ELR (cell line): ENCODE data around the gene P2RY12.
"Not testable (repeated sequence)": the region's sequence is repeated elsewhere in the genome, so short reads cannot be mapped to it uniquely, and the experiment has no call there.

Source experiments
- DNase-seq: peaks from one replicate; pipeline ENCODE4 v3.0.0-alpha.2; 2015; ENCODE audit warnings: low read depth

Gene P2RY12

GRCh38 chr3:151393146-151393830 is 8.7 kb upstream of the P2RY12 start:
- DNase-seq: peak; percentile 4

DNA sequence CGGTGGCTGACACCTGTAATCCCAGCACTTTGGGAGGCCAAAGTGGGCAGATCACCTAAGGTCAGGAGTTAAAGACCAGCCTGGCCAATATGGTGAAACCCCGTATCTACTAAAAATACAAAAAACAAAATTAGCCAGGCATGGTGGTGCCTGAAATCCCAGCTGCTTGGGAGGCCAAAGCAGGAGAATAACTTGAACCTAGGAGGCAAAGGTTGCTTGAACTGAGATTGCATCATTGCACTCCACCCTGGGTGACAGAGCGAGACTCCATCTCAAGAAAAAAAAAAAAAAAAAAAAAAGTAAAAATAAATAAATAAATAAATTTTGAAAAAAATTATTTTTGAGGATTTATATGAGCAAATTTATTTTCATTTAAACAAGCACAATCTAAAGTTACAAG is 7.6 kb upstream of the P2RY12 start:
- DNase-seq: not testable (repeated sequence)

GRCh38 chr3:151391720-151392119 is 7.2 kb upstream of the P2RY12 start:
- DNase-seq: no peak

DNA sequence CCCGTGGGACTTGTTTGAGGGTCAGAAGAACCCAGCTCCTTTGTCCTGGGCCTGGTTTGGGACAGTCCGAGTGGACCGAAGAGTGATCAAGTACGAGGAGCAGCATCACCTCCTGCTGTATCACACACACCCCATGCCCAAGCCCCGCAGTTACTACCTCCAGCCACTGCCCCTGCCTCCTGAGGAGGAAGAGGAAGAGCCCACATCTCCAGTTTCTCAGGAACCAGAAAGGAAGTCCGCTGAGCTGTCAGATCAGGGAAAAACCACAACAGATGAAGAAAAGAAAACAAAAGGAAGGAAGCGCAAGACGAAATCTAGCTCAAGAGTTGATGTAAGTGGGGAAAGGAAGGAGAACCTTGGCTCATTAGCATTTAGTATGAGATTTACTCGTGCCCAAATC is 3.3 kb upstream of the P2RY12 start:
- DNase-seq: no peak

DNA sequence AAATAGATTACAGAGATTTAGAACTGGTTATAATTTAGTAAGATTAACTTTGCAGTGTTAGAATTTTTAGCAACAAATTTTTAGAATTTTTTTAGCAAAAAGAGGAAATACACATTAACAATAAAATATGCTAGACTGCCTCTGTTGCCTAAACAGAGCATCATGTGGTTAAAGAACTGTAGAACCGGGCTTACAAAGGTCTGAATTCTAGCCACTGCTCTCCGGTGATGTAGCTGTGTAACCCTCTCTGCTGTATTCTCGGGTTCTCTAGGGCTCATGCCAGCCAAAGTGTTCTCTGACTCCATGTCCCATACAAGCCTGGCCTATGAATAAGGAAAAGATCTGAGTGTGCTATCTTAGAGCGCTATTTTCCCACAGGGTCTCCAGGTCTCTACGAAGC is 2.9 kb upstream of the P2RY12 start:
- no peak for DNase-seq

- DNase-seq: no peak
Measured at GRCh38 chr3:151386056-151386455, 1.5 kb upstream of the P2RY12 start.

DNA sequence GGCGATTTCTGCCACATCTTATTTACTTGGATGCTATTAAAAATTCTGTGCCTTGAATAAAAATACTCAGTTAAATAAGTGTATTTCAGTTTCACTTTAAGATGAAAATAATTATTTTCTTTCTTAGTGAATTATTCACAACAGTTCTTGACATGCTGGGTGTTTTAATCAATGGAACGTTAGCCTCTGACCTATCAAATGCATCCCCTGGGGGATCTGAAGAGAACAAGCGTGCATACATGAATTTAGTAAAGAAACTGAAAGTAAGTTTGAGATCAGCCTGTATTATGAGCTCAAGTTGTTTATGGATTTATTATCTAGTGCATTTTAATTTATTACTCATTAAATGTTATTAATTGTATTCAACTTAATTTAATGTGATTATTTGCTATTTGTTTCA is 597 bp downstream of the P2RY12 start:
- no peak for DNase-seq

DNA sequence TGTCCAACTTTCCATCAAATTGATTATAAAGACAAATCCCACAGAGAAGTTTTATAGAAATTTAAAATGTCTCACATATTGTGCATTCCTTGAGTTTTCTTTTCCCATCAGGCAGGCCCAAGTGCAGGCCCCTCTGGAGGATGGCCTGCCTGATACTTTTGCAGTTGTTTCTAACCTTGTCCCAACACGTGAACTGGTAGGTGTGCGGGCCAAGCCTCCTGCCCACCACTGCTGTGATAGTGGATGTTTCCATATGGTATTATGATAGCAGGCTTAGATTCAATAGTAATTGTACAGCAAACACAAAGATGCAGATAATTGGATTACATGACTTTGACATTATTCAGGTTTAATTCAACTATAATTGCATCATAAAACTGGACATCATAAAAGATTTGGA is 1.4 kb downstream of the P2RY12 start:
- no peak for DNase-seq

DNA sequence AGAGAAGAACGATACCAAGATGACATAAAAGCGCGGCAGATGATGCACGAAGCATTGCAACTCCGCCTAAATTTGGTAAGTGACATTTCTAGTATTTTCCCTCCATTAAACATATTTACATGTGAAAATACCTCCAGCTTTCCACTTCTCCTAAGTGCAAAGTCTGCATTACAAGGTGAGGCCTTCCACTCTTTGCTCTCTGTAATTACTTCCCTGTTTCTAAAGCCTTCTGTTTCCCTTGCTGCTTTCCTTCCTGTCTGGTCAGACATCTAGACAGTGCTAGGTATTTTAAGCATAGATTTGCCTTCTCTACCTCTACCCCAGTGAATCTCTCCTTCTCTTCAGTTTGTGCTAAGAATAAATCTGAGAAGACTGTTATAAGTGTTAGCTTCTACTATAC is 1.9 kb downstream of the P2RY12 start:
- no peak for DNase-seq

DNA sequence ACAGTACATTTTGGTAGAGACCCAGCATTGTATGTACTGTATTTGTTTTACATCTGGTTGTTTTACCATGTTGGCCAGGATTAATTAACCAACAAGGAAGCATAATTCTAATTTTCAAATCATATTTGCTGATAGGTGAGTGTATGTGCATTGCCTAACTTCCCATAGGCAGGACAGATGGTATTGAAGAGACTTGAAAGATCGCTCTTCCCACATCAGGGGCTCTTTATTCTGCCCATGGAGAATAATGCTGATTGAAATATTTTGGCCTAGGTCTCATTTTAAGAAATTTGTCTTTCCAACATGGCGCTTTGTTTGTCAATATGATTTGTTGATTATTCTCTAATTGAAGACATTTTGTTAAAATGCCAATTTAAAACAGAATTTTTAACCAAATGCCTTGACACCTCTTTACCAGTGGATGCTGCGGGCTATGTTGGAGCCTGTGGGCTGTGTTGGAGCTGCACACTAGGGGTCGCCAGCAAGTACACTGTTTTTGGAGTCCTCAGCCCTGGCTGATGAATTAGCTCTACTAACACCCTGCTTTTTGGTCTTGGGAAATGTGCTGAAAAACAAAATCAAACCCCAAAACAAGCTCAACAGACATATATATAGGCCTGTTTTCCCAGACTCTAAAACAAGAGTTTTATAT is 5.3 kb downstream of the P2RY12 start:
- DNase-seq: peak; percentile 45

DNA sequence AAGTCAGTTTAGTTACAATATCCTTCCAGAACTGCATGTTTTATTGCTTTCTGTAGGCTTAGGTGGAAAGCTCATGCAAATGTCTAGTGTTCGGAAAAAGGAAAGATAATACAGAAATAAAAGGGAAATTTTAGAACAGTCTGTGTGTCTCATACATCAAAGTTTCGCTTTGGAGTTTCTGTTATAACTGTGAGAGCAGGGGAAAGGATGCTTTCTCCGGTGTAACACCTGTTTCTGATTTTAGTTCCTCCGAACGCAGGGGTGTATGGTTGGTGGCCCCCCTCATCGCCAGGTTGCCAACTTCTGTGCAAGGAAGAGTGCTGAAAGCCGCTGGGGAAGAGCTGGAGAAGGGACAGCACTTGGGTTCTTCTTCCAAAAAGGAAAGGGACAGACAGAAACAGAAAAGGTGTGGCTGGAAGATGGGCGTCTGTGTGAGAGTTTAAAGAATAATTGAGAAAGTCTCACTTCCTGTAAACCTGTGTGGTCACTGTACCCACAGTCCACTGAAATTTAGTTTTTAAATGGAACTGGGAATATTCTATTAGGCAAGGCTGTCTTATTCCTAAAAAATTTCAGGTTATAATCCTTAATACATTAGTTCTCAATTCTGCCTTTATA is 6.7 kb downstream of the P2RY12 start:
- no peak for DNase-seq

DNA sequence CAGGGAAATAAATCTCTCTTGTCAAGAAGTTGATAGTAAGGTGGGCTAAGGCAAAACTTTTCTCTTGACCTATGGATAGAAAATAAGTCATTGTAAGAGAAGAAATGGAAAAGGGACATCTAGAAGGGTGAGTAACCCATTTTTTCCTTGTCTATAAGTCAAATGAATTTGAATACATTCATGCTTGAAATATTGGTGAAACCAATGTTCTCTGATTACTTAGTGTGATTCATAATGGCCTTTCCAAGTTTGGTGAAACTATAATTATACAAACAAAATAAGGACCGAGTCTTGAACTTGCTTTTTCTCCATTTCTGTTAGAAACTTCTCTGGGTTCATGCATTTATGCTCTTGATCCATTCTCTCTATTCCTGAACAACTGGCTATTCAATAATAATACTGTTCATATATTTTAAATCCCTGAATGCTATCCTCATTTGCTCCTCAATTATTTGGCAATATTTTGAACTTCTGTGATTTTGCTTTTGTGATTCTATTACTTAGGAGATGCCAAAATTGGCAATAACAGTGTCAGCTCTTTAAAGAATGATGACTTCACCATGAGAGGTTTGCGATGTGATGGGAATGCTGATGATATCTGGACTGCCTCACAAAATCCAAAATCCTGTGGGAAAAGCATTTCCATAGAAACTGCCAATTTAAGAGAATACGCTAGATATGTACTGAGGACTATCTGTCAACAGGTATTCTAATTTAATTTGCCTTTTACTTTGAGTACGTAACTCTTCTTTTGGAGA is 12.3 kb downstream of the P2RY12 start:
- peak; percentile 14 for DNase-seq

GRCh38 chr3:151371526-151371925 is 13.0 kb downstream of the P2RY12 start:
- no peak for DNase-seq

DNA sequence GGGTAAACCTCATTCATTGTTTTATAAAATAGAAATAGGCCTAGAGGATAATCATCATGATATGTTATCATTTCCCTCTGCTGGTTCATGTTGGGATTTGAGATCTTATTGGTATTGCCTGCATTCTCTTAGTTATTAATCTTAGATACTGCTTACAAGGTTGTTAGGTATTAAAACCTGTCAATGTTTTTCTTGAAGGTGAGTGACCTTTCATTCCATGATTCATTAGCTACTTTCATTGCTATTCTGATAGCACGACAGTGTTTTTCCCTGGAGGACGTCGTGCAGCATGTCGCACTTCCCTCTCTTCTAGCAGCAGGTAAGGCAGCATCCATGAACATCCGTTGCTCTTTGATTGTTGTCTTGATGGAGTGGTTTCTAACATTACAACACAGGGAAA is 17.1 kb downstream of the P2RY12 start:
- no peak for DNase-seq

GRCh38 chr3:151366993-151367392 is 17.6 kb downstream of the P2RY12 start:
- DNase-seq: no peak

- no peak for DNase-seq
Measured at GRCh38 chr3:151362751-151363174, 21.8 kb downstream of the P2RY12 start.

DNA sequence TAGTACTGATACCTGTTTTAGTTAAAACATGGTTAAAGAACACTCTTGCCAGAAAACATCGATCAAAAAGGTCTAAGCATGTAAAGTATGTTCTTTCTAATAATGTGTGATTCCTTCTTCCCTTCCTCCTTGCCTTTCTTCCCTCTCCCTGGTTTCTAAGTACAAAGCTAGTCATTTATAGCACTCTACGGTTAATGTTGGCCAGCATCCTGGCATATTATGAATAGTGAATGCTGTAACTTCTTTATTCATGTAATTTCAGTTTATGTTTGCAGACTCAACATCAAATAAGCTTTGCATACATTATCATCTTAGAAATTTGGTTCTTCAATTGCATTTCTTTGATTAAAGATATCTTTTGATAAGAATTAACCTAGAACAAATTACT is 27.1 kb downstream of the P2RY12 start:
- no peak for DNase-seq

DNA sequence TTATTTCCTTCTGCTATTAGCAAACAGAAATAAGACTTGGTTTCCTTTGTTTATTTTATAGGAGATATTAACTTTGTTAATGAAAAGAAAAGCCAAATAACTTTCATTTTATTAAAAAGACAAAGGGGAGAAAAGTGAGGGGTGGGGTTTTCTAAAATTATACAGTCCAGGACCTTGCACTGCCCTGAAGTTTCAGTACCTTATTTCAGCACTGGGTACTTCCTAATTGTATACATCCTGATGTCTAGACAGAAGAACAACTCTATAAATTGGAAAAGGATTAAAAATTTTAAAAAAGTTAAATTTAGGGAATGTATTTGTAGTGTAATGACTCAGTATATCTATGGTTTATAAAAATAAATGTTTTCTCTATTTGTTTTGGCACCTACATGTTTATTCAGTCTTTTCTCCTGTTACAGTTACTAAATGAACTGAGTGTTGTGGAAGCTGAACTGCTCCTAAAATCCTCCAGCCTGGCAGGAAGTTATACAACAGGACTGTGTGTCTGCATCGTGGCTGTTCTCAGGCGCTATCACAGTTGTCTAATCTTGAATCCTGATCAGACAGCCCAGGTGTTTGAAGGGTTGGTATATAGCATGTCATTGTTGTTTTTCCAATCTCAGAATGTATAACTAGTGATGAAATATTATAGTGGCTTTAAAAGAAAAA is 27.6 kb downstream of the P2RY12 start:
- DNase-seq: no peak

DNA sequence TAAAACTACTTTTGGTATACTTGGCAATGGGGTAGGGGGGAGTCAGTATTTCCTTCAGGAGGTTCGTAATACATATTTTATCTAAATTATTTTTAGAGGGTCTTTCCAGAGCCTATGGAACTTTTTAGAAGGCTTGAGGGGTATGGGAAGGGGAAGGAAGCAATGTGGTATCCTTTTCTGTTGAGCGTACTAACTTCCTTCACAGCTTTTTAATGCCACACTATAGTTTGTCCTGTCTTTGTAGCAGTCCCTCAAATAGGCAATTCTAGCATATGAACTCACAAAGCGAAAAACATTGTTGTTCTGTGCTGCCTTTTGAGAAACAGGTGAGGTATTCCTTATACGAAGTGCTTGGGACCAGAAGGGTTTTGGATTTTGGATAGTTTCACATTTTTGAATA is 32.9 kb downstream of the P2RY12 start:
- DNase-seq: no peak

DNA sequence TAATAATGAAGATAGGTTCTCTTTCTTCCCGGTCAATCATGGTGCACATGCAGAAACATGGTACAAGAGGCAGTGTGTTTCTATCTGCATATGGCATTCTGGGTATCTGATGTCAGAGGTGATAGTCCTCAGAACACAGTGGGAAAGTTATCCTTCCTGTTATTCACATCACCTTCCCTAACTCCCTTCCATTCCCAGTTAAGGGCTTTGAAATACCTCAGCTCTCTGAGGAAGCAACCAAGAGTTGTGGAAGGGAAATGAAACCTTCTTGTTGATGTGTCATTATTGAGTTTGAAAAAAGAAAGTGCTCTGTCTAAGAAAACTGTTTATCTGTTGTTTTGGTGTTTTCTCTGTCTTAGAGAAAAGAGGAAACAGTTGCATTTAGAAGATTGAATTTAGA is 33.3 kb downstream of the P2RY12 start:
- no peak for DNase-seq

- no peak for DNase-seq
Measured at GRCh38 chr3:151350656-151351055, 33.9 kb downstream of the P2RY12 start.

GRCh38 chr3:151347432-151347831 is 37.1 kb downstream of the P2RY12 start:
- no peak for DNase-seq
